ACC112 (cell line): ENCODE results near the gene ZNF462.

Source experiments
- H2AFZ ChIP-seq: fragments of 200-600 bp; sonication (generic); one replicate; pipeline ENCODE4 v1.6.0; 2017; ENCODE audit warnings: antibody characterized with exemption, low read length; ENCODE audit not compliant: unreplicated experiment
- H3K27ac ChIP-seq: fragments of 200-600 bp; sonication (generic); 2 replicates; pipeline ENCODE4 v1.5.1; 2014; ENCODE audit warnings: low read depth, mild to moderate bottlenecking, antibody characterized with exemption, low read length, moderate library complexity
- H3K27me3 ChIP-seq: fragments of 200-600 bp; sonication (generic); 2 replicates; pipeline ENCODE4 v1.6.1; 2014; ENCODE audit warnings: mild to moderate bottlenecking, antibody characterized with exemption, low read length, moderate library complexity, mixed read lengths; ENCODE audit not compliant: insufficient read depth
- H3K36me3 ChIP-seq: fragments of 200-600 bp; sonication (generic); 2 replicates; pipeline ENCODE4 v1.6.1; 2016; ENCODE audit warnings: mild to moderate bottlenecking, antibody characterized with exemption, low read length, moderate library complexity, mixed read lengths; ENCODE audit not compliant: insufficient read depth
- H3K4me1 ChIP-seq: fragments of 200-600 bp; sonication (generic); one replicate; pipeline ENCODE4 v1.6.1; 2016; ENCODE audit warnings: low read length, mixed read lengths; ENCODE audit not compliant: insufficient read depth, unreplicated experiment, control insufficient read depth
- H3K4me3 ChIP-seq: fragments of 200-600 bp; sonication (generic); 2 replicates; pipeline ENCODE4 v1.5.1; 2014; ENCODE audit warnings: mild to moderate bottlenecking, low read depth, low read length
- H3K79me2 ChIP-seq: fragments of 200-600 bp; sonication (generic); one replicate; pipeline ENCODE4 v1.6.0; 2016; ENCODE audit warnings: low read length; ENCODE audit not compliant: control insufficient read depth, unreplicated experiment, insufficient read depth

Gene ZNF462

DNA sequence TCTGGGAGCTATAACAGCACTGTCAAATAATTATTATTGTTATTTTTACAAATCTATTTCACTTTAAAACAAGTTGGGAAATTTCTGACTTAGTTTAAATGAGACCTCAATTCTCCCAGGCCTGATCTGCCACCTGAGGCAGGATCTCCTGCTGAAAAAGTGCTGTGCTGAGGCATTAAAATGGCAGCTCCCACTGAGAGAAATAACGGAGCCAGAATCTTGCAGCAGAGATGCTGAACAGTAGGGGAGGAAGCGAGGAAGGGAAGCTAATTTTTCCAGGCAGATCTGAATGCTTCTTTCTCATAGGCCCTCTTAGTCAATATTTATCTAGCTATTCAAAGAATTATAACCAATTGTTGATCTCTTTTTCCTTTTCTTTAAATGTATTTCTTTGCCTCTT, 196.3 kb downstream of the ZNF462 start:
- Histone ChIP-seq H2AFZ (no peak overlapping the region), H3K36me3 (no peaks in the 10 kb centered on the region), H3K4me3 (no peak overlapping the region), H3K79me2 (no peaks in the 10 kb centered on the region), H3K27me3 (peaks cover 23% of the 10 kb centered on the region; the same call in 1 of the 2 replicates), H3K4me1 (no peaks in the 10 kb centered on the region), H3K27ac (no peak overlapping the region)

DNA sequence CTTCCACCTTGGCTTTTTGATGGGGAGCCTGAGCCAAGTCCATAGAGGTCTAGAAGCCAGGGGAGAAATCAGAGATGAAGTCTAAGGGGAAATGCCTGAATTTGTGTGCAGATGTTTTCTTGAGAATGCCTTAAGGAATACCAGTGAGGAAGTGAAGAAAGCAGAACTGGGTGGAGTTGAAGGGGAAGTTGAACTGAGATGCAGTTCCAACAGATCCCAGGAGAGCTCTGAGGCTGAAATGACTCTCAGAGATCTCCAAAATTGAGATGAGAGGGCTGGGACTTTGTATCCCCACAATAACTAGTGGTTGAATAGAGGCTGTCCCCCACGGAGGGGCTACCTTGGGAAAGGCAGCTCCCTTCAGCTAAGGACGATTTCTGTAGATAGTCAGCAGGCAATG, 197.1 kb downstream of the ZNF462 start:
- no peaks in the 10 kb centered on the region for H3K4me1 ChIP-seq
- H3K27ac ChIP-seq = no peak overlapping the region
- H2AFZ ChIP-seq = no peak overlapping the region
- H3K36me3 ChIP-seq = no peaks in the 10 kb centered on the region
- H3K27me3 ChIP-seq = peaks cover 23% of the 10 kb centered on the region; the same call in 1 of the 2 replicates
- H3K4me3 ChIP-seq = no peak overlapping the region
- H3K79me2 ChIP-seq = no peaks in the 10 kb centered on the region
